SK-N-SH treated with all-trans-retinoic acid at 6 μM for 48 hours (cell line): Measurements from ENCODE around the gene AP2B1.

Experiments used
- ATAC-seq: fragments of 200-7000 bp; cut with Tn5 transposase; 3 replicates; pipeline ENCODE4 v1.9.1; 2020; ENCODE audit warnings: mild to moderate bottlenecking, moderate library complexity
- ARNTL ChIP-seq: fragments of 450-650 bp; formaldehyde crosslinking; IDR thresholded peaks from 2 replicates; pipeline ENCODE4 v1.5.0; 2020; ENCODE audit warnings: low read depth, mild to moderate bottlenecking, moderate library complexity, borderline replicate concordance
- BACH2 ChIP-seq: fragments of 250-450 bp; sonication (Bioruptor Pico); IDR thresholded peaks from 2 replicates; pipeline ENCODE4 v1.9.0; 2021; ENCODE audit warnings: mild to moderate bottlenecking, borderline replicate concordance
- CREB5 ChIP-seq: fragments of 250-450 bp; sonication (Bioruptor Pico); IDR thresholded peaks from 2 replicates; pipeline ENCODE4 v1.5.1; 2020; ENCODE audit warnings: low read depth, mild to moderate bottlenecking, moderate library complexity
- CSDC2 ChIP-seq: fragments of 250-450 bp; sonication (Bioruptor Pico); IDR thresholded peaks from 2 replicates; pipeline ENCODE4 v1.5.0; 2020; ENCODE audit warnings: mild to moderate bottlenecking, moderate library complexity
- CSRNP3 ChIP-seq: fragments of 250-450 bp; sonication (Bioruptor Pico); IDR thresholded peaks from 2 replicates; pipeline ENCODE4 v1.5.1; 2021; ENCODE audit warnings: mild to moderate bottlenecking, moderate library complexity
- ESRRG ChIP-seq: fragments of 250-450 bp; sonication (Bioruptor Pico); IDR thresholded peaks from 2 replicates; pipeline ENCODE4 v1.6.1; 2021; ENCODE audit warnings: mild to moderate bottlenecking
- GLIS3 ChIP-seq: fragments of 250-450 bp; sonication (Bioruptor Pico); IDR thresholded peaks from 2 replicates; pipeline ENCODE4 v1.5.0; 2020; ENCODE audit warnings: mild to moderate bottlenecking, moderate library complexity
- ISL1 ChIP-seq: fragments of 250-450 bp; sonication (Bioruptor Pico); IDR thresholded peaks from 2 replicates; pipeline ENCODE4 v2.1.2; 2022; ENCODE audit warnings: mild to moderate bottlenecking, moderate library complexity
- OSR1 ChIP-seq: fragments of 250-450 bp; sonication (Bioruptor Pico); IDR thresholded peaks from 2 replicates; pipeline ENCODE4 v1.8.0; 2022; ENCODE audit warnings: moderate library complexity, mild to moderate bottlenecking, inconsistent platforms
- PATZ1 ChIP-seq: fragments of 250-450 bp; sonication (Bioruptor Pico); IDR thresholded peaks from 2 replicates; pipeline ENCODE4 v1.8.0; 2020; ENCODE audit warnings: mild to moderate bottlenecking, moderate library complexity, borderline replicate concordance
- POU6F1 ChIP-seq: fragments of 250-450 bp; sonication (Bioruptor Pico); IDR thresholded peaks from 2 replicates; pipeline ENCODE4 v1.8.0; 2021; ENCODE audit warnings: low read depth, mild to moderate bottlenecking, moderate library complexity, borderline replicate concordance
- PPARA ChIP-seq: fragments of 250-450 bp; sonication (Bioruptor Pico); IDR thresholded peaks from 2 replicates; pipeline ENCODE4 v1.5.0; 2020; ENCODE audit warnings: mild to moderate bottlenecking, borderline replicate concordance
- RARB ChIP-seq: fragments of 250-450 bp; sonication (Bioruptor Pico); IDR thresholded peaks from 2 replicates; pipeline ENCODE4 v1.8.0; 2021; ENCODE audit warnings: mild to moderate bottlenecking, moderate library complexity
- SNAI2 ChIP-seq: fragments of 250-450 bp; sonication (Bioruptor Pico); IDR thresholded peaks from 2 replicates; pipeline ENCODE4 v1.5.0; 2020; ENCODE audit warnings: mild to moderate bottlenecking, moderate library complexity
- TCF4 ChIP-seq: fragments of 250-450 bp; sonication (Bioruptor Pico); IDR thresholded peaks from 2 replicates; pipeline ENCODE4 v1.8.0; 2021; ENCODE audit warnings: mild to moderate bottlenecking, moderate library complexity, borderline replicate concordance
- TOX ChIP-seq: fragments of 250-450 bp; sonication (Bioruptor Pico); IDR thresholded peaks from 2 replicates; pipeline ENCODE4 v1.8.0; 2021; ENCODE audit warnings: mild to moderate bottlenecking, moderate library complexity, borderline replicate concordance
- TSHZ2 ChIP-seq: fragments of 250-450 bp; sonication (Bioruptor Pico); IDR thresholded peaks from 2 replicates; pipeline ENCODE4 v1.5.0; 2020; ENCODE audit warnings: mild to moderate bottlenecking, moderate library complexity
- ZC3H10 ChIP-seq: fragments of 250-450 bp; sonication (Bioruptor Pico); IDR thresholded peaks from 2 replicates; pipeline ENCODE4 v1.5.1; 2021; ENCODE audit warnings: mild to moderate bottlenecking, moderate library complexity
- ZFP3 ChIP-seq: fragments of 250-450 bp; sonication (Bioruptor Pico); IDR thresholded peaks from 2 replicates; pipeline ENCODE4 v1.5.0; 2020; ENCODE audit warnings: mild to moderate bottlenecking, moderate library complexity
- ZFP30 ChIP-seq: fragments of 450-650 bp; formaldehyde crosslinking; IDR thresholded peaks from 2 replicates; pipeline ENCODE4 v1.5.0; 2022; ENCODE audit warnings: mild to moderate bottlenecking, moderate library complexity
- ZNF565 ChIP-seq: fragments of 450-650 bp; formaldehyde crosslinking; conservative IDR thresholded peaks from 2 replicates; pipeline ENCODE4 v1.5.0; 2020; ENCODE audit warnings: low read depth, mild to moderate bottlenecking, moderate library complexity
- ZNF70 ChIP-seq: fragments of 450-650 bp; formaldehyde crosslinking; IDR thresholded peaks from 2 replicates; pipeline ENCODE4 v1.5.0; 2020; ENCODE audit warnings: mild to moderate bottlenecking, moderate library complexity
- ZNF8 ChIP-seq: fragments of 450-650 bp; formaldehyde crosslinking; IDR thresholded peaks from 2 replicates; pipeline ENCODE4 v1.5.0; 2020; ENCODE audit warnings: mild to moderate bottlenecking, moderate library complexity

Gene AP2B1

GRCh38 chr17:35773679-35774425 lies 186.7 kb downstream of the AP2B1 start:
- ATAC-seq = peak; percentile 17
- TF ChIP-seq OSR1 (CRISPR knock-in tag) (no peak), ISL1 (CRISPR knock-in tag) (no peak), TOX (CRISPR knock-in tag) (no peak), ZFP3 (CRISPR knock-in tag) (no peak), CSDC2 (no peak), PPARA (CRISPR knock-in tag) (no peak), GLIS3 (CRISPR knock-in tag) (no peak), ZNF70 (CRISPR knock-in tag) (no peak), SNAI2 (CRISPR knock-in tag) (no peak), ZC3H10 (CRISPR knock-in tag) (no peak), ESRRG (CRISPR knock-in tag) (no peak), TCF4 (CRISPR knock-in tag) (no peak), ZNF565 (CRISPR knock-in tag) (no peak), POU6F1 (CRISPR knock-in tag) (no peak), RARB (CRISPR knock-in tag) (no peak), BACH2 (CRISPR knock-in tag) (no peak), PATZ1 (CRISPR knock-in tag) (no peak), ZFP30 (CRISPR knock-in tag) (no peak), ARNTL (CRISPR knock-in tag) (no peak), CREB5 (CRISPR knock-in tag) (no peak)

GRCh38 chr17:35774499-35774898 lies 187.4 kb downstream of the AP2B1 start:
- no peak for TF ChIP-seq ZC3H10 (CRISPR knock-in tag)
- TF ChIP-seq PPARA (CRISPR knock-in tag) = no peak
- TF ChIP-seq, all 23 proteins: peak for 0
- ATAC-seq = peak; percentile 75

- no peak for TF ChIP-seq PATZ1 (CRISPR knock-in tag)
- TF ChIP-seq ZC3H10 (CRISPR knock-in tag) = no peak
- TF ChIP-seq CSDC2 = no peak
- no peak for TF ChIP-seq GLIS3 (CRISPR knock-in tag)
- no peak for TF ChIP-seq TOX (CRISPR knock-in tag)
- TF ChIP-seq ZNF8 (CRISPR knock-in tag) = no peak
- TF ChIP-seq ZNF70 (CRISPR knock-in tag) = no peak
- TF ChIP-seq TSHZ2 (CRISPR knock-in tag) = no peak
- no peak for TF ChIP-seq CREB5 (CRISPR knock-in tag)
- no peak for TF ChIP-seq SNAI2 (CRISPR knock-in tag)
- TF ChIP-seq CSRNP3 (CRISPR knock-in tag) = no peak
- no peak for TF ChIP-seq OSR1 (CRISPR knock-in tag)
- no peak for TF ChIP-seq RARB (CRISPR knock-in tag)
- no peak for TF ChIP-seq ZNF565 (CRISPR knock-in tag)
- ATAC-seq = no peak; the same call in 2 of the 3 replicates
These were observed 187.9 kb downstream of the AP2B1 start for GRCh38 chr17:35775039-35775438.
